AG04450 (cell line): Measurements from ENCODE around the gene ORM2. TPM values are rescaled to one million over a fixed set of nuclear protein-coding genes. Genes with fewer than 3 reads are reported as not detected.
A peak's percentile ranks its signal among the peaks of the same experiment; 100 is the strongest.

Source experiments
- CTCF ChIA-PET: fragments of 300-600, 350-600 bp; formaldehyde crosslinking; extraction: SDS; loops from one replicate; lab custom pipeline; 2022; ENCODE audit warnings: antibody characterized with exemption, inconsistent platforms; lab: Charles Lee
- POLR2A ChIA-PET: fragments of 350-600 bp; formaldehyde crosslinking; extraction: SDS; loops from one replicate; lab custom pipeline; 2021; ENCODE audit warnings: antibody characterized with exemption, inconsistent platforms; lab: Yijun Ruan, JAX
- DNase-seq: peaks from one replicate; pipeline ENCODE4 v3.0.0-alpha.2; 2011; ENCODE audit warnings: low read depth, low spot score
- H3K27ac ChIP-seq: one replicate; pipeline ENCODE4 v1.5.1; 2012; ENCODE audit warnings: low read depth, low read length, control low read depth
- H3K27me3 ChIP-seq: one replicate; pipeline ENCODE4 v1.6.0; 2012; ENCODE audit warnings: low read length; ENCODE audit not compliant: control insufficient read depth, insufficient read depth
- H3K4me3 ChIP-seq: 2 replicates; pipeline ENCODE4 v1.5.1; 2011; ENCODE audit warnings: mild to moderate bottlenecking, low read depth, low read length, control low read depth
- H3K9me3 ChIP-seq: 2 replicates; pipeline ENCODE4 v1.5.1; 2012; ENCODE audit warnings: low read length; ENCODE audit not compliant: control insufficient read depth, insufficient read depth
- CTCF ChIP-seq: IDR thresholded peaks from 2 replicates; pipeline ENCODE4 v1.5.1; 2011; ENCODE audit warnings: low read depth, low read length, control low read depth, inconsistent platforms
- polyA plus RNA-seq: library from polyadenylated mRNA; depleted of rRNA; stranded (reverse); fragments of >200 nt; gene quantifications from 2 replicates; pipeline ENCODE4 v1.2.3, GENCODE V29; 2011

The ORM2 gene
- polyA plus RNA-seq, 1 experiment = not detected

GRCh38 chr9:114308361-114308950, 21.2 kb upstream of the ORM2 start:
- TF ChIP-seq CTCF = no peak
- ChIA-PET CTCF (interaction anchor here (1.3 to 1.4 kb wide), 3 partner anchors 17 to 200 kb away, joined by 3 to 6 read pairs (median 4); no protein-coding TSS in a partner anchor), POLR2A (no interaction called here)
- DNase-seq = no peak
- peak overlapping the region; percentile 11 for H3K27ac ChIP-seq
- H3K27me3 ChIP-seq = no peaks in the 10 kb centered on the region
- H3K4me3 ChIP-seq = no peak overlapping the region
- no peaks in the 10 kb centered on the region for H3K9me3 ChIP-seq

GRCh38 chr9:114309096-114309495, 20.6 kb upstream of the ORM2 start:
- ChIA-PET POLR2A (no interaction called here), CTCF (interaction anchor here (1.3 to 1.4 kb wide), 3 partner anchors 18 to 201 kb away, joined by 3 to 6 read pairs (median 4); no protein-coding TSS in a partner anchor)
- H3K9me3 ChIP-seq = no peaks in the 10 kb centered on the region; the same call in 1 of the 2 replicates
- no peak overlapping the region for H3K4me3 ChIP-seq
- no peaks in the 10 kb centered on the region for H3K27me3 ChIP-seq
- no peak for DNase-seq
- no peak for TF ChIP-seq CTCF
- no peak overlapping the region for H3K27ac ChIP-seq

GRCh38 chr9:114310471-114311450, 18.9 kb upstream of the ORM2 start:
- ChIA-PET POLR2A (no interaction called here), CTCF (interaction anchor here (0.9 to 1.0 kb wide), 2 partner anchors 20 to 203 kb away, joined by 3 read pairs; no protein-coding TSS in a partner anchor)
- Histone ChIP-seq H3K27ac (no peak overlapping the region), H3K4me3 (no peak overlapping the region), H3K27me3 (no peaks in the 10 kb centered on the region), H3K9me3 (peaks cover 7% of the 10 kb centered on the region)
- TF ChIP-seq CTCF = no peak
- no peak for DNase-seq

GRCh38 chr9:114311571-114312512, 17.8 kb upstream of the ORM2 start:
- TF ChIP-seq CTCF = no peak
- CTCF ChIA-PET = interaction anchor here (0.5 kb wide), 1 partner anchor 27 kb away, joined by 3 read pairs; no protein-coding TSS in a partner anchor
- POLR2A ChIA-PET = no interaction called here
- Histone ChIP-seq H3K27ac (no peak overlapping the region), H3K9me3 (peaks cover 7% of the 10 kb centered on the region), H3K27me3 (no peaks in the 10 kb centered on the region), H3K4me3 (no peak overlapping the region)
- no peak for DNase-seq
